Measurements from ENCODE around the gene AKT3.
"Not testable (repeated sequence)": the region's sequence is repeated elsewhere in the genome, so short reads cannot be mapped to it uniquely, and the experiment has no call there.

Gene AKT3

DNA sequence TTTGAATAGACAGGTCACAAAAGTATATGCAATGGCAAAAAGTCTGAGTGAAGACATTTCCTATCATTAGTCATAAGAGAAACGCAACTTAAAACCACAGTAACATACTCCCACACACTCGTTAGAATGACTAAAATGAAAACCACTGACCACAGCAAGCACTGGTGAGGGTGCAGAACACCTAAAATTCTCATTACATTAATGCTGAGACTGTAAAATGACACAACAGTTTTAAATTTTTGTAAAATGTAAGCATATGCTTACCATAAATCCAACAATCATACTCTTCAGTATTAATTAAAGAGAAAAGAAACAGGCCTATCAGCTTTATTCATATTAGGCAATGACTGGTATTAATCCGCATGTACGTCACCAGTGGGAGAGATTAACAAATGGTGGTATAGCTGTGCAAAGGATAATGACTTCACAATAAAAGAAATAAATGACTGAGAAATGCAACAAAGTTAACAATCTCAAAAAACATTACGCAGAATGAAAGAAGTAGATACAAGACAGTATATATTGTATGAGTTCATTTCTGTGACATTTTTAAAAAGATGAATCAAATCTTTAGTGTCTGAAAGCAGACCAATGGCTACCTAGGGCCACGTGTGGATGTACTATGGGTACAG is 253.5 kb downstream of the AKT3 start:
- H3K4me3 ChIP-seq (ENCODE audit: low read depth, low read length) = no peak overlapping the region
- POLR2A ChIA-PET = no interaction called here
- peak; percentile 92 for DNase-seq (ENCODE audit: low read depth, low spot score)
- CTCF ChIA-PET = no interaction called here
- TF ChIP-seq CTCF (IDR thresholded peaks at IDR 0.05; ENCODE audit: insufficient read depth, low read length, missing control alignments) = no peak

DNA sequence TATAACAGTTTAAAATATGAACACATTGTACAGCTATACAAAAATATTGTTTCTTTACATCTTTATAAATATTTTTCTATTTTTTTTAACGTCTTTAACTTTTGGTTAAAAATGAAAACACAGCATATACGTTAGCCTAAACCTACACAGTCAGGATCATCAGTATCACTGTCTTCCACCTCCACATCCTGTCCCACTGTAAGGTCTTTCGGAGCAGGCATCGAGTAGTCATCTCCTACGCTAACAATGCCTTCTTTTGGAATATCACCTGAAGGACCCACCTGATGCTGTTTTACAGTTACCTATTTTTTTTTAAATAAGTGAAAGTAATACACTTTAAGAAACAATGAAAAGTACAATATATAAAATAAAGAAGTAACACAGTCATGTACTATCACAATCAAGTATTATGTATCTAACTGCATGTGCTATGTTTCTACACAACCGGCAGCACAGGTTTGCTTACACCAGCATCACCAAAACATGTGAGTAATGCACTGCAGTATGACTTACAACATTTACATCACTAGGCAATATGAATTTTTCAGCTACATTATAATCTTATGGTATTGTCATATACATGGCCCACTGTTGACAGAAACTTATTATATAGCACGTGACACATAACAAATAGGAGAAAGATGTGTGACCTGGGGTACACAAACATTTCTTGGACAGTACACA is 254.4 kb downstream of the AKT3 start:
- DNase-seq (ENCODE audit: low read depth, low spot score) = no peak
- no peak overlapping the region for H3K4me3 ChIP-seq (ENCODE audit: low read depth, low read length)
- CTCF ChIA-PET = interaction anchor here (1.0 kb wide), 1 partner anchor 9 kb away, joined by 4 read pairs; no protein-coding TSS in a partner anchor
- TF ChIP-seq CTCF (IDR thresholded peaks at IDR 0.05; ENCODE audit: insufficient read depth, low read length, missing control alignments) = no peak
- POLR2A ChIA-PET = no interaction called here

DNA sequence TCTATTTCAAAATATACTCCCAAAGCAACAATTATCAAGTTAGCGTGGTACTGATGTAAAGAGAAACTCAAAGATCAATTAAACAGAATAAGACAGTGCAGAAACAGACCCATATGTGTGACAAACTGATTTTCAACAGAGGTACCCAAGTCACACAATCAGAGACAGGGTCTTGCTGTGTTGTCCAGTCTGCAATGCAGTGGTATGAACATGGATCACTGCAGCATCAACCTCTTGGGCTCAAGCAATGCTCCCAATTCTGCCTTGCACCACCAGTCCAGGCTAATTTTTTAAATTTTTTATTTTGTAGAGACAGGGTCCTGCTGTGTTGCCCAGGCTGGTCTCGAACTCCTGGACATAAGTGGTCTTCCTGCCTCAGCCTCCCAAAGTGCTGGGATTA is 255.6 kb downstream of the AKT3 start:
- POLR2A ChIA-PET = no interaction called here
- no peak overlapping the region for H3K4me3 ChIP-seq (ENCODE audit: low read depth, low read length)
- CTCF ChIA-PET = interaction anchor here (1.2 kb wide), 1 partner anchor 22 kb away, joined by 4 read pairs; no protein-coding TSS in a partner anchor
- DNase-seq (ENCODE audit: low read depth, low spot score) = no peak
- no peak for TF ChIP-seq CTCF (IDR thresholded peaks at IDR 0.05; ENCODE audit: insufficient read depth, low read length, missing control alignments)

DNA sequence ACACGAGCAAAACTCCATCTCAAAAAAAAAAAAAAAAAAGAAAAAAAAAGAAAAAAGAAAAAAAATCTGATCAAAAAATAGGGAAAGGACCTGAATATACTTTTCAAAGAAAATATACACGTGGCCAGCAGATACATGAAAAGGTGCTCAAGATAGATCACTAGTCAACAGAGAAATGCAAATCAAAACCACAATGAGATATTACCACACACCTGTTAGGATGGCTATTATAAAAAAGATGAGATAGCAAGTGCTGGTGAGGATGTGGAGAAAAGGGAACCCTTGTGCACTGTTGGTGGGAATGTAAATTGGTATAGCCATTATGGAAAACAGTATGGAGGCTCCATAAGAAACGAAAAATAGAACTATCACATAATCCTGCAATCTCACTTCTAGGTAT is 260.8 kb downstream of the AKT3 start:
- DNase-seq (ENCODE audit: low read depth, low spot score); H3K4me3 ChIP-seq (ENCODE audit: low read depth, low read length); CTCF ChIA-PET; POLR2A ChIA-PET: not testable (repeated sequence)

- POLR2A ChIA-PET = no interaction called here
Measured at GRCh38 chr1:243587823-243588560, 262.1 kb downstream of the AKT3 start.

GRCh38 chr1:243587285-243587684 is 262.8 kb downstream of the AKT3 start:
- DNase-seq (ENCODE audit: low read depth, low spot score) = no peak
- no peak overlapping the region for H3K4me3 ChIP-seq (ENCODE audit: low read depth, low read length)
- POLR2A ChIA-PET = no interaction called here
- CTCF ChIA-PET = interaction anchor here (0.9 kb wide), 1 partner anchor 8 kb away, joined by 4 read pairs; no protein-coding TSS in a partner anchor
- TF ChIP-seq CTCF (IDR thresholded peaks at IDR 0.05; ENCODE audit: insufficient read depth, low read length, missing control alignments) = no peak

More at GRCh38 chr1:243587823-243588560, 262.1 kb downstream of the AKT3 start:
- no peak for TF ChIP-seq CTCF (IDR thresholded peaks at IDR 0.05; ENCODE audit: insufficient read depth, low read length, missing control alignments)
- no peak overlapping the region for H3K4me3 ChIP-seq (ENCODE audit: low read depth, low read length)
- CTCF ChIA-PET = no interaction called here
- DNase-seq (ENCODE audit: low read depth, low spot score) = no peak

Data from AG04449 (cell line).